Measurements from ENCODE around the gene TLCD3B. TPM values are rescaled to one million over a fixed set of nuclear protein-coding genes. Genes with fewer than 3 reads are reported as not detected.

TLCD3B gene
- total RNA-seq, 1 experiment from 2014 or later, result 20.9 TPM

DNA sequence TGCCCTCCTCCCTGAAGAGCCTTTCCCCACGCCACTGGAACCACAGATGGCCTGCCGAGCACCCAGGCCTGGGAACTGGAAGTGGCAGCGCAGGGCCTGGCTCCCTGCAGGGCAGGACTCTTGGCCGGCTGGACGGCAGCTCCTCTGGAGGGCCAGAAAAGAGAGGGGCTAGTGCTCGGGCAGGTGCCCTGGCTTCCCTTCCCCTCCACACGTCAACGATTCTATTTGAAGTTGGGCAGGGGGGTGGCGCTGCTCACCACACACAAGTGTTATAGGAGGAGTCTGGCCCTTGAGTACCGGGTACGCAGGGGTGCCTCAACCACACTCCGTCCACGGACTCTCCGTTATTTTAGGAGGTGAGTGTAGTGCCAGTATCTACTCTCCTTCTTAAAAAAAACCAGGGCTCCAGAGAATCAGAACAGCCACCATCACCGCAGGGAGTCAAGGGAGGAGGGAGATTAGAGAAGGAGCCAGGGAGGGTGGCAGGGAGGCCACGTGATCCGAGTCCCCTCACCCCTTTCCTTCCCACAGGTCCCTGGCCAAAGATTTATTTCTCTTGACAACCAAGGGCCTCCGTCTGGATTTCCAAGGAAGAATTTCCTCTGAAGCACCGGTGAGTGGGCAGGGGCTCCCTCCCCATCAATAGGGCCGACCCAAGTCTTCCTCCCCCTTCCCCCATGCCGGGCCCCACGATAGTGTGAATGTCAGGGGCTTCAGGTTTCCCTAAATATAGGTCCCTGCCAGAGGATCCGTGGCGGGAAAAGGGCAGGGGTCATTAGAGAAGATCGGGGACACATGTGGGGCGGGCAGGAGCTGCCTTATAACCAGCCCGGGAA lies 33.0 kb upstream of the TLCD3B start:
- WGBS (ENCODE audit: extremely low coverage, insufficient read length, low lambda C conversion rate), result no CpG with 5 or more reads among the region's 27 CpGs
- Histone ChIP-seq H3K23me2 (ENCODE audit: insufficient read length, low read depth, low read length, poor library complexity, severe bottlenecking) (peaks cover 17% of the 10 kb centered on the region), H2BK120ac (ENCODE audit: low read depth, low read length, poor library complexity, severe bottlenecking) (no peak overlapping the region)

More for the DNA sequence above, 33.0 kb upstream of the TLCD3B start:
- Histone ChIP-seq H3K4me1 (ENCODE audit: insufficient read depth, low read length) (no peaks in the 10 kb centered on the region; the same call in 1 of the 2 replicates), H3K9me3 (ENCODE audit: control insufficient read depth, low read depth, low read length) (no peaks in the 10 kb centered on the region), H3K56ac (ENCODE audit: insufficient read length, low read depth, low read length) (no peak overlapping the region), H4K20me1 (ENCODE audit: control insufficient read depth, insufficient read depth, insufficient read length) (no peaks in the 10 kb centered on the region), H3K79me2 (ENCODE audit: insufficient read depth, low read length) (peaks cover 12% of the 10 kb centered on the region; the same call in 1 of the 2 replicates), H3K9ac (ENCODE audit: extremely low read depth, insufficient read length, low read length) (peak overlapping the region; percentile 75), H3K27me3 (ENCODE audit: insufficient read depth, low read length) (no peaks in the 10 kb centered on the region), H3K23ac (ENCODE audit: insufficient read length, low read depth, low read length) (no peak overlapping the region), H3K4ac (ENCODE audit: low read depth, low read length) (no peak overlapping the region), H3K27ac (ENCODE audit: insufficient read length, low read depth, low read length) (no peak overlapping the region), H4K8ac (replicated peaks; ENCODE audit: insufficient read length, low read depth, low read length) (no peak overlapping the region), H3T11ph (ENCODE audit: low read length) (no peak overlapping the region), H4K5ac (ENCODE audit: insufficient read length, low read depth, low read length) (no peak overlapping the region), H2BK5ac (ENCODE audit: insufficient read length, low read length) (no peak overlapping the region), H2BK15ac (ENCODE audit: low read depth, low read length) (no peak overlapping the region), H3K14ac (ENCODE audit: insufficient read depth, low read length) (no peak overlapping the region), H2BK20ac (ENCODE audit: low read depth, low read length, poor library complexity, severe bottlenecking) (no peak overlapping the region), H3K79me1 (ENCODE audit: insufficient read depth, low read depth, low read length, poor library complexity, severe bottlenecking) (peaks cover 7% of the 10 kb centered on the region), H4K91ac (ENCODE audit: insufficient read length, low read depth, low read length) (no peak overlapping the region), H3K4me2 (ENCODE audit: insufficient read depth, insufficient read length, low read length) (peak overlapping the region; percentile 89), H2BK12ac (ENCODE audit: insufficient read length, low read depth, low read length) (no peak overlapping the region), H2AK5ac (ENCODE audit: insufficient read length, low read length) (no peak overlapping the region), H2AFZ (ENCODE audit: low read length) (no peak overlapping the region), H3K18ac (ENCODE audit: insufficient read length, low read depth, low read length) (no peak overlapping the region)
- peak overlapping the region; percentile 95 to 96 (median 95) for H3K27ac Mint-ChIP-seq
- peaks cover 25 to 39% of the 10 kb centered on the region in 2 experiments for H3K4me1 Mint-ChIP-seq
- peak; percentile 77 for DNase-seq
- H3K9me3 Mint-ChIP-seq, result no peaks in the 10 kb centered on the region; a peak in 1 of 5 replicates
- peaks cover 23 to 33% (median 25%) of the 10 kb centered on the region in 3 experiments for H3K36me3 Mint-ChIP-seq (ENCODE audit: insufficient read depth in 1 of 3, low read depth in 3 of 3)
- H3K4me3 Mint-ChIP-seq, result peak overlapping the region; percentile 88 to 94
- TF ChIP-seq, protein P1, sequence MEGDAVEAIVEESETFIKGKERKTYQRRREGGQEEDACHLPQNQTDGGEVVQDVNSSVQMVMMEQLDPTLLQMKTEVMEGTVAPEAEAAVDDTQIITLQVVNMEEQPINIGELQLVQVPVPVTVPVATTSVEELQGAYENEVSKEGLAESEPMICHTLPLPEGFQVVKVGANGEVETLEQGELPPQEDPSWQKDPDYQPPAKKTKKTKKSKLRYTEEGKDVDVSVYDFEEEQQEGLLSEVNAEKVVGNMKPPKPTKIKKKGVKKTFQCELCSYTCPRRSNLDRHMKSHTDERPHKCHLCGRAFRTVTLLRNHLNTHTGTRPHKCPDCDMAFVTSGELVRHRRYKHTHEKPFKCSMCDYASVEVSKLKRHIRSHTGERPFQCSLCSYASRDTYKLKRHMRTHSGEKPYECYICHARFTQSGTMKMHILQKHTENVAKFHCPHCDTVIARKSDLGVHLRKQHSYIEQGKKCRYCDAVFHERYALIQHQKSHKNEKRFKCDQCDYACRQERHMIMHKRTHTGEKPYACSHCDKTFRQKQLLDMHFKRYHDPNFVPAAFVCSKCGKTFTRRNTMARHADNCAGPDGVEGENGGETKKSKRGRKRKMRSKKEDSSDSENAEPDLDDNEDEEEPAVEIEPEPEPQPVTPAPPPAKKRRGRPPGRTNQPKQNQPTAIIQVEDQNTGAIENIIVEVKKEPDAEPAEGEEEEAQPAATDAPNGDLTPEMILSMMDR (conservative IDR thresholded peaks at IDR 0.05), result peak; percentile 34; the same call in 2 of the 3 replicates
- H3K27me3 Mint-ChIP-seq (ENCODE audit: low read depth), result no peaks in the 10 kb centered on the region

All from H9 (cell line).